GM10266 (cell line): ENCODE measurements around the gene GPC4.

Source experiments
- DNase-seq: peaks from one replicate; pipeline ENCODE4 v3.0.0; 2012; ENCODE audit errors: extremely low spot score
- TF ChIP-seq, protein P1 (sequence below): IDR thresholded peaks from 2 replicates; pipeline ENCODE4 v1.5.1; 2012; ENCODE audit warnings: mild to moderate bottlenecking, low read depth; ENCODE audit not compliant: control insufficient read depth, insufficient read depth; ENCODE audit errors: missing control alignments

GPC4 gene

GRCh38 chrX:133419911-133420310 lies 4.6 kb upstream of the GPC4 start:
- TF ChIP-seq, protein P1, sequence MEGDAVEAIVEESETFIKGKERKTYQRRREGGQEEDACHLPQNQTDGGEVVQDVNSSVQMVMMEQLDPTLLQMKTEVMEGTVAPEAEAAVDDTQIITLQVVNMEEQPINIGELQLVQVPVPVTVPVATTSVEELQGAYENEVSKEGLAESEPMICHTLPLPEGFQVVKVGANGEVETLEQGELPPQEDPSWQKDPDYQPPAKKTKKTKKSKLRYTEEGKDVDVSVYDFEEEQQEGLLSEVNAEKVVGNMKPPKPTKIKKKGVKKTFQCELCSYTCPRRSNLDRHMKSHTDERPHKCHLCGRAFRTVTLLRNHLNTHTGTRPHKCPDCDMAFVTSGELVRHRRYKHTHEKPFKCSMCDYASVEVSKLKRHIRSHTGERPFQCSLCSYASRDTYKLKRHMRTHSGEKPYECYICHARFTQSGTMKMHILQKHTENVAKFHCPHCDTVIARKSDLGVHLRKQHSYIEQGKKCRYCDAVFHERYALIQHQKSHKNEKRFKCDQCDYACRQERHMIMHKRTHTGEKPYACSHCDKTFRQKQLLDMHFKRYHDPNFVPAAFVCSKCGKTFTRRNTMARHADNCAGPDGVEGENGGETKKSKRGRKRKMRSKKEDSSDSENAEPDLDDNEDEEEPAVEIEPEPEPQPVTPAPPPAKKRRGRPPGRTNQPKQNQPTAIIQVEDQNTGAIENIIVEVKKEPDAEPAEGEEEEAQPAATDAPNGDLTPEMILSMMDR, result no peak
- DNase-seq, result no peak

- no peak for DNase-seq
Measured at GRCh38 chrX:133418588-133418987, 3.3 kb upstream of the GPC4 start.

DNA sequence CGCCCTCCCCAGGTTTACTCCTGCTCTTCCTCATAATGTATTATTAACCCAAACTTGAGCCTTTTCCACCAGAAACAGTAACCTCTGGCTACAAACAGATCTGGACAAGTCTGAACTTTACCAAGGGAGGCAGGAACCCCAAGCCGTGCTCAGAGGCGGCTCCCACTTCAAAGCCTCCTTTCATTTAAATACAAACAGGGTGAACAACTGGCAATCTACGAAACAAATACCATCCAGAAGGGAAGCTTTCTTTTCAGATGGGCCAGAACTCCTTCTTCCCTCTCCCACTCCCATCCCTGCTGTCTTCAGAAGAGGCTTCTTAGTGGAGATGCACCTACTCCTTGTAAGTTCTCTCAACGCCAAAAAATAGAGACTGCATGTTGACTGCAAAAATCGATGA lies 2.1 kb upstream of the GPC4 start:
- DNase-seq, result no peak
- TF ChIP-seq, protein P1, result no peak

More at GRCh38 chrX:133418588-133418987, 3.3 kb upstream of the GPC4 start:
- TF ChIP-seq, protein P1, result no peak

- DNase-seq, result no peak
Measured at GRCh38 chrX:133414406-133415275, 648 bp downstream of the GPC4 start.

GRCh38 chrX:133413218-133413925 lies 1.9 kb downstream of the GPC4 start:
- DNase-seq, result no peak
- TF ChIP-seq, protein P1, result no peak

More at GRCh38 chrX:133414406-133415275, 648 bp downstream of the GPC4 start:
- TF ChIP-seq, protein P1, result no peak

GRCh38 chrX:133412665-133413064 lies 2.6 kb downstream of the GPC4 start:
- TF ChIP-seq, protein P1, result no peak
- DNase-seq, result no peak

GRCh38 chrX:133412246-133412645 lies 3.0 kb downstream of the GPC4 start:
- TF ChIP-seq, protein P1, result no peak
- no peak for DNase-seq
